K562 (cell line): ENCODE data around the gene ZNF787. TPM values are rescaled to one million over a fixed set of nuclear protein-coding genes. Genes with fewer than 3 reads are reported as not detected.

ENCODE experiments used
- CC2D1A ChIP-seq: fragments of 450-650 bp; IDR thresholded peaks from 2 replicates; pipeline ENCODE4 v1.6.1; 2017; ENCODE audit warnings: mild to moderate bottlenecking
- CEBPG ChIP-seq, 3 experiments: fragments of 200-800 bp in 1 of 3; sonication (Bioruptor generic) in 1 of 3; sonication (generic) in 1 of 3; formaldehyde crosslinking in 1 of 3; IDR thresholded peaks in 2 of 3; conservative IDR thresholded peaks in 1 of 3; 2 replicates each; pipeline versions ENCODE4 v1.6.1 to v1.8.0; 2016 to 2022; ENCODE audit warnings: missing compliant biosample characterization in 2 of 3, missing genetic modification characterization in 2 of 3, mild to moderate bottlenecking in 1 of 3, missing genetic modification reagents in 1 of 3
- DACH1 ChIP-seq: fragments of 450-650 bp; IDR thresholded peaks from 2 replicates; pipeline ENCODE4 v1.6.1; 2018; ENCODE audit not compliant: partially characterized antibody
- FOXP1 ChIP-seq: sonication (generic); formaldehyde crosslinking; IDR thresholded peaks from 2 replicates; pipeline ENCODE4 v1.8.0; 2022; ENCODE audit warnings: mild to moderate bottlenecking, missing genetic modification reagents
- HSF4 ChIP-seq: fragments of 250-450 bp; sonication (Bioruptor Pico); IDR thresholded peaks from 2 replicates; pipeline ENCODE4 v2.1.2; 2022; ENCODE audit warnings: mild to moderate bottlenecking, moderate library complexity, borderline replicate concordance
- KDM4B ChIP-seq, 2 experiments: fragments of 450-650 bp in 1 of 2; sonication (generic) in 1 of 2; IDR thresholded peaks; 2 replicates each; pipeline ENCODE4 v1.6.1; 2016 to 2017; ENCODE audit warnings: borderline replicate concordance in 2 of 2, antibody characterized with exemption in 1 of 2, low read depth in 1 of 2, mild to moderate bottlenecking in 1 of 2
- L3MBTL2 ChIP-seq: fragments of 450-650 bp; IDR thresholded peaks from 2 replicates; pipeline ENCODE4 v1.6.1; 2016; ENCODE audit warnings: mild to moderate bottlenecking, moderate library complexity
- MBD1 ChIP-seq: fragments of 250-450 bp; sonication (Bioruptor Pico); IDR thresholded peaks from 2 replicates; pipeline ENCODE4 v1.8.0; 2022; ENCODE audit warnings: inconsistent platforms
- MLLT1 ChIP-seq, 2 experiments: fragments of 450-650 bp; IDR thresholded peaks; 2 replicates each; pipeline ENCODE4 v1.6.1; 2016
- RCOR1 ChIP-seq, 2 experiments: IDR thresholded peaks; 2 replicates each; pipeline ENCODE4 v1.6.1; 2012; ENCODE audit warnings: low read depth in 2 of 2, low read length in 2 of 2, borderline replicate concordance in 1 of 2, improper control_type of control experiment in 1 of 2
- SRSF1 ChIP-seq: fragments of 200-400 bp; formaldehyde crosslinking; IDR thresholded peaks from 2 replicates; pipeline ENCODE4 v1.6.1; 2017; ENCODE audit warnings: mild to moderate bottlenecking, low read depth, low read length, moderate library complexity
- TBP ChIP-seq: optimal IDR thresholded peaks from 2 replicates; pipeline ENCODE3; 2011; ENCODE audit warnings: low read depth, low read length, improper control_type of control experiment
- TCF7 ChIP-seq: sonication (generic); IDR thresholded peaks from 2 replicates; pipeline ENCODE4 v1.6.1; 2016; ENCODE audit warnings: antibody characterized with exemption, borderline replicate concordance
- ZNF280B ChIP-seq: fragments of 250-450 bp; sonication (Bioruptor Pico); IDR thresholded peaks from 2 replicates; pipeline ENCODE4 v1.5.1; 2021; ENCODE audit warnings: mild to moderate bottlenecking
- ZNF589 ChIP-seq: fragments of 200-800 bp; sonication (Bioruptor generic); IDR thresholded peaks from 2 replicates; pipeline ENCODE4 v1.6.1; 2016; ENCODE audit warnings: low read depth, missing genetic modification characterization, missing compliant biosample characterization
- ZNF707 ChIP-seq: fragments of 250-450 bp; sonication (Bioruptor Pico); conservative IDR thresholded peaks from 2 replicates; pipeline ENCODE4 v1.8.0; 2022; ENCODE audit warnings: inconsistent platforms, mild to moderate bottlenecking, moderate library complexity
- polyA plus RNA-seq, 8 experiments: library from polyadenylated mRNA; depleted of rRNA in 4 of 8; stranded (reverse) in 5 of 8; unstranded in 3 of 8; fragments of >200 nt; fragmentation: Nextera tagmentation in 2 of 8; fragmentation: Illumina TruSeq in 1 of 8; extraction: Ambion mirVana in 2 of 8; extraction: Trizol in 1 of 8; gene quantifications; 2 replicates each; pipeline versions ENCODE4 v1.2.1 to v1.2.3, GENCODE V29; 2011 to 2014; ENCODE audit warnings: inconsistent platforms in 1 of 8, missing spikeins in 1 of 8
- total RNA-seq, 7 experiments: library from RNA; depleted of rRNA in 6 of 7; stranded (reverse); fragments of >200 nt in 6 of 7; fragmentation: Illumina TruSeq in 2 of 7; extraction: Trizol in 2 of 7; gene quantifications; 2 replicates each; pipeline versions ENCODE4 v1.2.1 to v1.2.3, GENCODE V29; 2011 to 2021; ENCODE audit warnings: low replicate concordance in 1 of 7

The ZNF787 gene
- total and polyA plus RNA-seq, 9 of the 15 experiments (the other 6 are each of a cell fraction or from before 2014, with no cell fraction given), result 0.45 to 77.6 (median 7.3) TPM

GRCh38 chr19:56140583-56141416, 19.7 kb upstream of the ZNF787 start, which contains the start of gene ZNF444 (continued):
- TF ChIP-seq ZNF280B (CRISPR knock-in tag), result no peak
- no peak for TF ChIP-seq MLLT1 (IDR thresholded peaks at IDR 0.05)
- TF ChIP-seq RCOR1 (IDR thresholded peaks at IDR 0.05; ENCODE audit: borderline replicate concordance in 1 of 2, low read depth in 2 of 2, low read length in 2 of 2), result no peak
- peak; percentile 69; the same call in 1 of the 2 replicates for TF ChIP-seq FOXP1 (CRISPR knock-in tag)
- TF ChIP-seq CEBPG (CRISPR knock-in tag; IDR thresholded peaks at IDR 0.05), result no peak
- no peak for TF ChIP-seq CEBPG (tag; conservative IDR thresholded peaks at IDR 0.05 in 1 of 2, IDR thresholded peaks at IDR 0.05 in 1 of 2)
- no peak for TF ChIP-seq MBD1 (CRISPR knock-in tag)
- peak; percentile 73; the same call in 1 of the 2 replicates for TF ChIP-seq ZNF589 (CRISPR knock-in tag)
- no peak for TF ChIP-seq TCF7
- peak; percentile 45 for TF ChIP-seq TBP
- TF ChIP-seq ZNF707 (CRISPR knock-in tag), result no peak
- no peak for TF ChIP-seq DACH1
- TF ChIP-seq HSF4 (CRISPR knock-in tag), result no peak
- no peak for TF ChIP-seq CC2D1A
- no peak for TF ChIP-seq KDM4B (IDR thresholded peaks at IDR 0.05; ENCODE audit: borderline replicate concordance in 2 of 2, low read depth in 1 of 2)
- TF ChIP-seq L3MBTL2, result peak; percentile 87
- no peak for TF ChIP-seq SRSF1
